Osteocyte (in vitro differentiated cells): ENCODE measurements around the gene GRM5. TPM values are rescaled to one million over a fixed set of nuclear protein-coding genes. Genes with fewer than 3 reads are reported as not detected.

ENCODE experiments used
- DNase-seq: peaks from one replicate; pipeline ENCODE4 v3.0.0; 2021; ENCODE audit warnings: mixed read lengths; ENCODE audit not compliant: unreplicated experiment; ENCODE audit errors: extremely low spot score
- H3K27ac Mint-ChIP-seq: one replicate; pipeline ENCODE4 v1.8.0; 2021; ENCODE audit warnings: mild to moderate bottlenecking, mixed read lengths; ENCODE audit not compliant: unreplicated experiment
- H3K27me3 Mint-ChIP-seq: one replicate; pipeline ENCODE4 v1.8.0; 2021; ENCODE audit warnings: mixed read lengths; ENCODE audit not compliant: unreplicated experiment
- H3K36me3 Mint-ChIP-seq: one replicate; pipeline ENCODE4 v1.8.0; 2021; ENCODE audit warnings: mixed read lengths; ENCODE audit not compliant: unreplicated experiment
- H3K4me1 Mint-ChIP-seq: one replicate; pipeline ENCODE4 v1.8.0; 2021; ENCODE audit warnings: mixed read lengths; ENCODE audit not compliant: unreplicated experiment
- H3K4me3 Mint-ChIP-seq: one replicate; pipeline ENCODE4 v1.8.0; 2021; ENCODE audit warnings: mild to moderate bottlenecking, moderate library complexity, mixed read lengths; ENCODE audit not compliant: unreplicated experiment
- H3K9me3 Mint-ChIP-seq: one replicate; pipeline ENCODE4 v1.8.0; 2021; ENCODE audit warnings: mixed read lengths; ENCODE audit not compliant: unreplicated experiment
- total RNA-seq: library from RNA; stranded (reverse); gene quantifications from 2 replicates; pipeline ENCODE4 v1.2.1, GENCODE V29; 2021
- TF ChIP-seq, protein P1 (sequence below): fragments of 200-600 bp; sonication (generic); IDR thresholded peaks from 2 replicates; pipeline ENCODE4 v1.5.0; 2021; ENCODE audit warnings: antibody characterized with exemption, mild to moderate bottlenecking, moderate library complexity

The GRM5 gene
- total RNA-seq, 1 donor from 2014 or later: 0.21 TPM

- Mint-ChIP-seq H3K4me3 (no peak overlapping the region), H3K9me3 (no peaks in the 10 kb centered on the region), H3K27ac (no peak overlapping the region), H3K27me3 (no peaks in the 10 kb centered on the region), H3K4me1 (no peaks in the 10 kb centered on the region), H3K36me3 (no peaks in the 10 kb centered on the region)
- DNase-seq: no peak
- TF ChIP-seq, protein P1, sequence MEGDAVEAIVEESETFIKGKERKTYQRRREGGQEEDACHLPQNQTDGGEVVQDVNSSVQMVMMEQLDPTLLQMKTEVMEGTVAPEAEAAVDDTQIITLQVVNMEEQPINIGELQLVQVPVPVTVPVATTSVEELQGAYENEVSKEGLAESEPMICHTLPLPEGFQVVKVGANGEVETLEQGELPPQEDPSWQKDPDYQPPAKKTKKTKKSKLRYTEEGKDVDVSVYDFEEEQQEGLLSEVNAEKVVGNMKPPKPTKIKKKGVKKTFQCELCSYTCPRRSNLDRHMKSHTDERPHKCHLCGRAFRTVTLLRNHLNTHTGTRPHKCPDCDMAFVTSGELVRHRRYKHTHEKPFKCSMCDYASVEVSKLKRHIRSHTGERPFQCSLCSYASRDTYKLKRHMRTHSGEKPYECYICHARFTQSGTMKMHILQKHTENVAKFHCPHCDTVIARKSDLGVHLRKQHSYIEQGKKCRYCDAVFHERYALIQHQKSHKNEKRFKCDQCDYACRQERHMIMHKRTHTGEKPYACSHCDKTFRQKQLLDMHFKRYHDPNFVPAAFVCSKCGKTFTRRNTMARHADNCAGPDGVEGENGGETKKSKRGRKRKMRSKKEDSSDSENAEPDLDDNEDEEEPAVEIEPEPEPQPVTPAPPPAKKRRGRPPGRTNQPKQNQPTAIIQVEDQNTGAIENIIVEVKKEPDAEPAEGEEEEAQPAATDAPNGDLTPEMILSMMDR: no peak
Observed at GRCh38 chr11:88818978-88819377, 246.8 kb downstream of the GRM5 start.

GRCh38 chr11:88815505-88815904 lies 250.3 kb downstream of the GRM5 start:
- no peak overlapping the region for H3K27ac Mint-ChIP-seq
- DNase-seq: no peak
- H3K27me3 Mint-ChIP-seq: no peaks in the 10 kb centered on the region
- no peaks in the 10 kb centered on the region for H3K9me3 Mint-ChIP-seq
- H3K4me3 Mint-ChIP-seq: no peak overlapping the region
- TF ChIP-seq, protein P1: no peak
- H3K36me3 Mint-ChIP-seq: no peaks in the 10 kb centered on the region
- H3K4me1 Mint-ChIP-seq: no peaks in the 10 kb centered on the region

DNA sequence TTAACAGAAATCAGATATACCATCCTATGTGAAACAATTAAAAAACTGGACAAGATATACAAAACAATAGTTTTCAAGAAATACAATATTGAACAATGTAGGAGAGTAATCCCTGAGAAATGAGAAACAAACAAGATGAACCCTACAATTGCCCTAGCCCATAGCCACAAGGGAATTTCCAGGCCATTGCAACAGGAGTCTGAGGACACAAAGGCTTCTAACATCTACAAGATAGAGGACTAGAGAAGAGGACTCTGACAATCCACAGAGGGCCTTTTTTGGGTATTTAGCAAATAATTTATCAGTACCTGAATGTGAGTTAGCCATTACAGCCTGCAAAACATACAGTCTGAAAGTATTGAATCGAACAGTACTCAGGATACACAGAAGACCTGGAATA lies 251.7 kb downstream of the GRM5 start:
- Mint-ChIP-seq H3K36me3 (no peaks in the 10 kb centered on the region), H3K4me1 (no peaks in the 10 kb centered on the region), H3K9me3 (no peaks in the 10 kb centered on the region), H3K4me3 (no peak overlapping the region), H3K27me3 (no peaks in the 10 kb centered on the region), H3K27ac (no peak overlapping the region)
- TF ChIP-seq, protein P1: no peak
- no peak for DNase-seq

DNA sequence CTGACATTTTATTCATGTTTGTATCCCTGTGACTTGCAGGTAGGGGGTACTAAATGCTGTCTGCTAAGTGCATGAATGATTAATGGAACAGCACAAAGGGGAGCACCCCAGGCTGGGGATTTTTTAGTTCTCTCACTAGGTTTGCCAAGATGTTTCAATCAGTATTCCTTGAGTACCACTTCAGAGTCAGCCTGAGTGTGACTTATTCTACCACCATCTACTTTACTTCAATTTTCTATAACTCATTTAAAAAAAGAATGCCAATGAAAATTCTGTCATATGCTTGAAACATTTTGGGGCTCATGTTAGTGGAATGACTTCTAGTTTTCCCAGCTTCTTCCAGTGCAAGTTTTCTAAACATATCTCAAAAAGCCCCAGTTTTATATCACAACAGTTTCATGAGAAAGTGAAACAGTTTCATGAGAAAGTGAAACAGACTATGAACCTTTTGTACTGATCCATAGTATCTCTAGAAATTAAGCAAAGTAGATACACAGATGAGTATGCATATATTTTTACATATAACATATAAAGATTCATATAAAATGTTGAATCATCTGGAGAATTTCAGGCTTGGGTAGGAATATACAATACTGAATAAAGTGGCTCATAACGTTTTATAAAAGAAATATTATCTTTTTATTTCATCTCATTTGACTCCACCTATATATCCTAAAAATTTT lies 252.4 kb downstream of the GRM5 start:
- TF ChIP-seq, protein P1: no peak
- H3K9me3 Mint-ChIP-seq: no peaks in the 10 kb centered on the region
- no peaks in the 10 kb centered on the region for H3K4me1 Mint-ChIP-seq
- no peaks in the 10 kb centered on the region for H3K36me3 Mint-ChIP-seq
- no peak overlapping the region for H3K27ac Mint-ChIP-seq
- no peak for DNase-seq
- no peaks in the 10 kb centered on the region for H3K27me3 Mint-ChIP-seq
- no peak overlapping the region for H3K4me3 Mint-ChIP-seq

- no peak for DNase-seq
- Mint-ChIP-seq H3K27ac (no peak overlapping the region), H3K36me3 (no peaks in the 10 kb centered on the region), H3K9me3 (no peaks in the 10 kb centered on the region), H3K4me1 (no peaks in the 10 kb centered on the region), H3K27me3 (no peaks in the 10 kb centered on the region), H3K4me3 (no peak overlapping the region)
- TF ChIP-seq, protein P1: no peak
Observed at GRCh38 chr11:88810420-88811097, 255.2 kb downstream of the GRM5 start.
